ENCODE results near the gene STXBP6.

DNA sequence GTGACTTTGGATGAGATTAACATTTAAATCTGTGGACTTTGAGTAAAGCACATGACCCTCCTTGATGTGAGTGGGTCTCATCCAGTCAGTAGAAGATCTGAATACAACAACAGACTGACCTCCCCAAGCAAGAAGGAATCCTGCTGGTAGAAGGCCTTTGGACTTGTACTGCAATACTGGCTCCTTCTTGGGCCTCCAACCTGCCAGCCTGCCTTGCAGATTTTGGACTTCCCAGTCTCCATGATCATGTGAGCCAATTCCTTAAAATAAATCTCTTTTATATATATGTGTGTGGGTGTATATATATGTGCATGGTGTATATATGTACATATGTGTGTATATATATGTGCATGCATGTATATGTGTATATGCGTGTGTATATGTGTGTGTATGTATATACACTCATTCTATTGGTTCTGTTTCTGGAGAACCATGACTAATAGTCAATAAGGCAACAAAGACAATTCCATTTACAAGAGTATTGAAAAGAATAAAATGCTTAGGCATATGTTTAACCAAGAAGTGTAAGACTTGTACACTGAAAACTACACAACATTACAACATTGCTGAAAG lies 183.8 kb downstream of the STXBP6 start:
- TF ChIP-seq, protein P1, sequence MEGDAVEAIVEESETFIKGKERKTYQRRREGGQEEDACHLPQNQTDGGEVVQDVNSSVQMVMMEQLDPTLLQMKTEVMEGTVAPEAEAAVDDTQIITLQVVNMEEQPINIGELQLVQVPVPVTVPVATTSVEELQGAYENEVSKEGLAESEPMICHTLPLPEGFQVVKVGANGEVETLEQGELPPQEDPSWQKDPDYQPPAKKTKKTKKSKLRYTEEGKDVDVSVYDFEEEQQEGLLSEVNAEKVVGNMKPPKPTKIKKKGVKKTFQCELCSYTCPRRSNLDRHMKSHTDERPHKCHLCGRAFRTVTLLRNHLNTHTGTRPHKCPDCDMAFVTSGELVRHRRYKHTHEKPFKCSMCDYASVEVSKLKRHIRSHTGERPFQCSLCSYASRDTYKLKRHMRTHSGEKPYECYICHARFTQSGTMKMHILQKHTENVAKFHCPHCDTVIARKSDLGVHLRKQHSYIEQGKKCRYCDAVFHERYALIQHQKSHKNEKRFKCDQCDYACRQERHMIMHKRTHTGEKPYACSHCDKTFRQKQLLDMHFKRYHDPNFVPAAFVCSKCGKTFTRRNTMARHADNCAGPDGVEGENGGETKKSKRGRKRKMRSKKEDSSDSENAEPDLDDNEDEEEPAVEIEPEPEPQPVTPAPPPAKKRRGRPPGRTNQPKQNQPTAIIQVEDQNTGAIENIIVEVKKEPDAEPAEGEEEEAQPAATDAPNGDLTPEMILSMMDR (IDR thresholded peaks at IDR 0.05) = no peak
- no peak for TF ChIP-seq POLR2A (IDR thresholded peaks at IDR 0.05)

Data from body of pancreas (tissue), 4 donors.